Measurements from ENCODE around the gene TAF12.

GRCh38 chr1:28631713-28632112, 11.2 kb downstream of the TAF12 start:
- TF ChIP-seq POLR2AphosphoS5 (IDR thresholded peaks at IDR 0.05; ENCODE audit: low read depth, low read length) (no peak), CTCF (IDR thresholded peaks at IDR 0.05) (no peak), SMC3 (IDR thresholded peaks at IDR 0.05; ENCODE audit: low read depth, low read length) (no peak), SIN3A (IDR thresholded peaks at IDR 0.05; ENCODE audit: borderline replicate concordance, low read depth, low read length) (no peak), JUND (IDR thresholded peaks at IDR 0.05) (no peak), REST (IDR thresholded peaks at IDR 0.05; ENCODE audit: low read depth, low read length) (no peak), EP300 (IDR thresholded peaks at IDR 0.05; ENCODE audit: borderline replicate concordance in 1 of 2, low read depth in 1 of 2, low read length in 1 of 2) (no peak), GATA2 (CRISPR knock-in tag; IDR thresholded peaks at IDR 0.05) (no peak), EZH2phosphoT487 (IDR thresholded peaks at IDR 0.05; ENCODE audit: borderline replicate concordance, low read depth) (no peak)

Measured in SK-N-SH (cell line).